Neural cell (in vitro differentiated cells): ENCODE measurements around the gene INF2. TPM values are rescaled to one million over a fixed set of nuclear protein-coding genes. Genes with fewer than 3 reads are reported as not detected.

Experiments used
- H2AFZ ChIP-seq: fragments of 200-600, 300-800 bp; sonication (generic), shearing (Covaris generic); 2 replicates; pipeline ENCODE4 v1.6.0; 2014; ENCODE audit warnings: low read depth, mild to moderate bottlenecking, antibody characterized with exemption, low read length, moderate library complexity
- H3F3A ChIP-seq: fragments of 200-600 bp; shearing (Covaris generic); 2 replicates; pipeline ENCODE4 v1.6.1; 2016; ENCODE audit warnings: mild to moderate bottlenecking, moderate library complexity, mixed read lengths, antibody characterized with exemption, low read length; ENCODE audit not compliant: insufficient read depth, poor library complexity, severe bottlenecking
- H3K27ac ChIP-seq: fragments of 200-600, 300-800 bp; sonication (generic), shearing (Covaris generic); 2 replicates; pipeline ENCODE4 v1.5.1; 2014; ENCODE audit warnings: mild to moderate bottlenecking, low read length, moderate library complexity
- H3K27me3 ChIP-seq: fragments of 300-800, 200-600 bp; sonication (generic), shearing (Covaris generic); 2 replicates; pipeline ENCODE4 v1.6.0; 2014; ENCODE audit warnings: mild to moderate bottlenecking, low read depth, low read length, moderate library complexity; ENCODE audit not compliant: insufficient read depth
- H3K36me3 ChIP-seq: fragments of 300-800, 200-600 bp; sonication (generic), shearing (Covaris generic); 2 replicates; pipeline ENCODE4 v1.5.1; 2014; ENCODE audit warnings: mild to moderate bottlenecking, antibody characterized with exemption, low read length, moderate library complexity; ENCODE audit not compliant: insufficient read depth
- H3K4me2 ChIP-seq: fragments of 300-800, 200-600 bp; sonication (generic), shearing (Covaris generic); 2 replicates; pipeline ENCODE4 v1.6.0; 2014; ENCODE audit warnings: mild to moderate bottlenecking, low read length
- H3K4me3 ChIP-seq: fragments of 300-800, 200-600 bp; sonication (generic), shearing (Covaris generic); 2 replicates; pipeline ENCODE4 v1.5.1; 2014; ENCODE audit warnings: mild to moderate bottlenecking, low read length, moderate library complexity
- H3K79me2 ChIP-seq: fragments of 200-600 bp; shearing (Covaris generic); replicated peaks from 2 replicates; pipeline ENCODE4 v1.6.0; 2014; ENCODE audit warnings: mild to moderate bottlenecking, low read length, moderate library complexity; ENCODE audit not compliant: insufficient read depth
- H3K9ac ChIP-seq: fragments of 300-800, 200-600 bp; sonication (generic), shearing (Covaris generic); 2 replicates; pipeline ENCODE4 v1.6.1; 2016; ENCODE audit warnings: mild to moderate bottlenecking, low read length, mixed read lengths
- H3K9me2 ChIP-seq: fragments of 200-600 bp; shearing (Covaris generic); 2 replicates; pipeline ENCODE4 v1.6.1; 2016; ENCODE audit warnings: mild to moderate bottlenecking, low read length, mixed read lengths; ENCODE audit not compliant: insufficient read depth
- H3K9me3 ChIP-seq: fragments of 200-600, 300-800 bp; sonication (generic), shearing (Covaris generic); 2 replicates; pipeline ENCODE4 v1.6.1; 2016; ENCODE audit warnings: mild to moderate bottlenecking, mixed run types, low read length, moderate library complexity, mixed read lengths
- H4K20me1 ChIP-seq: fragments of 200-600 bp; shearing (Covaris generic); 2 replicates; pipeline ENCODE4 v1.6.1; 2016; ENCODE audit warnings: mild to moderate bottlenecking, mixed run types; ENCODE audit not compliant: insufficient read depth
- EP300 ChIP-seq: fragments of 450-650 bp; conservative IDR thresholded peaks from 2 replicates; pipeline ENCODE4 v1.6.1; 2014; ENCODE audit warnings: antibody characterized with exemption, mild to moderate bottlenecking, moderate library complexity; ENCODE audit not compliant: poor library complexity, severe bottlenecking
- EZH2 ChIP-seq: fragments of 200-600, 300-800 bp; shearing (Covaris generic), sonication (generic); IDR thresholded peaks from 2 replicates; pipeline ENCODE4 v1.6.1; 2014; ENCODE audit warnings: antibody characterized with exemption, low read length, borderline replicate concordance, mild to moderate bottlenecking; ENCODE audit not compliant: insufficient read depth, poor library complexity, severe bottlenecking
- MXI1 ChIP-seq: fragments of 450-650 bp; conservative IDR thresholded peaks from 2 replicates; pipeline ENCODE4 v1.6.1; 2014; ENCODE audit warnings: antibody characterized with exemption, mild to moderate bottlenecking; ENCODE audit not compliant: poor library complexity, severe bottlenecking
- POLR2AphosphoS5 ChIP-seq: IDR thresholded peaks from 2 replicates; pipeline ENCODE4 v1.6.1; 2012
- RAD21 ChIP-seq: fragments of 450-650 bp; conservative IDR thresholded peaks from 2 replicates; pipeline ENCODE4 v1.6.1; 2014; ENCODE audit warnings: antibody characterized with exemption, mild to moderate bottlenecking, moderate library complexity
- REST ChIP-seq: IDR thresholded peaks from 2 replicates; pipeline ENCODE4 v1.6.1; 2012; ENCODE audit warnings: borderline replicate concordance
- SMC3 ChIP-seq: fragments of 450-650 bp; conservative IDR thresholded peaks from 2 replicates; pipeline ENCODE4 v1.6.1; 2014; ENCODE audit warnings: antibody characterized with exemption, mild to moderate bottlenecking, moderate library complexity; ENCODE audit not compliant: poor library complexity
- TAF1 ChIP-seq: IDR thresholded peaks from 2 replicates; pipeline ENCODE4 v1.6.1; 2012; ENCODE audit warnings: low read depth
- polyA plus RNA-seq: library from polyadenylated mRNA; depleted of rRNA; stranded (reverse); fragments of >200 nt; gene quantifications from 2 replicates; pipeline ENCODE4 v1.2.3, GENCODE V29; 2014
- TF ChIP-seq, protein P1 (sequence below): fragments of 450-650 bp; IDR thresholded peaks from 2 replicates; pipeline ENCODE4 v1.5.1; 2014; ENCODE audit warnings: antibody characterized with exemption, mild to moderate bottlenecking, moderate library complexity; ENCODE audit not compliant: poor library complexity, severe bottlenecking

INF2 gene
- polyA plus RNA-seq, 1 donor from 2014 or later: 0.02 TPM

GRCh38 chr14:104694991-104695659 is 5.7 kb downstream of the INF2 start:
- Histone ChIP-seq H3K9me3 (no peaks in the 10 kb centered on the region), H3K4me3 (no peak overlapping the region), H4K20me1 (no peaks in the 10 kb centered on the region), H3K4me2 (no peak overlapping the region), H2AFZ (peak overlapping the region; percentile 8), H3K27me3 (peaks cover 1% of the 10 kb centered on the region), H3K36me3 (no peaks in the 10 kb centered on the region), H3K9ac (peak overlapping the region; percentile 31), H3K27ac (no peak overlapping the region), H3K9me2 (no peaks in the 10 kb centered on the region), H3K79me2 (no peaks in the 10 kb centered on the region), H3F3A (no peaks in the 10 kb centered on the region)
- TF ChIP-seq TAF1 (no peak), MXI1 (no peak), EZH2 (no peak), SMC3 (no peak), EP300 (no peak), POLR2AphosphoS5 (no peak), RAD21 (no peak), REST (no peak)
- TF ChIP-seq, protein P1, sequence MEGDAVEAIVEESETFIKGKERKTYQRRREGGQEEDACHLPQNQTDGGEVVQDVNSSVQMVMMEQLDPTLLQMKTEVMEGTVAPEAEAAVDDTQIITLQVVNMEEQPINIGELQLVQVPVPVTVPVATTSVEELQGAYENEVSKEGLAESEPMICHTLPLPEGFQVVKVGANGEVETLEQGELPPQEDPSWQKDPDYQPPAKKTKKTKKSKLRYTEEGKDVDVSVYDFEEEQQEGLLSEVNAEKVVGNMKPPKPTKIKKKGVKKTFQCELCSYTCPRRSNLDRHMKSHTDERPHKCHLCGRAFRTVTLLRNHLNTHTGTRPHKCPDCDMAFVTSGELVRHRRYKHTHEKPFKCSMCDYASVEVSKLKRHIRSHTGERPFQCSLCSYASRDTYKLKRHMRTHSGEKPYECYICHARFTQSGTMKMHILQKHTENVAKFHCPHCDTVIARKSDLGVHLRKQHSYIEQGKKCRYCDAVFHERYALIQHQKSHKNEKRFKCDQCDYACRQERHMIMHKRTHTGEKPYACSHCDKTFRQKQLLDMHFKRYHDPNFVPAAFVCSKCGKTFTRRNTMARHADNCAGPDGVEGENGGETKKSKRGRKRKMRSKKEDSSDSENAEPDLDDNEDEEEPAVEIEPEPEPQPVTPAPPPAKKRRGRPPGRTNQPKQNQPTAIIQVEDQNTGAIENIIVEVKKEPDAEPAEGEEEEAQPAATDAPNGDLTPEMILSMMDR: no peak

DNA sequence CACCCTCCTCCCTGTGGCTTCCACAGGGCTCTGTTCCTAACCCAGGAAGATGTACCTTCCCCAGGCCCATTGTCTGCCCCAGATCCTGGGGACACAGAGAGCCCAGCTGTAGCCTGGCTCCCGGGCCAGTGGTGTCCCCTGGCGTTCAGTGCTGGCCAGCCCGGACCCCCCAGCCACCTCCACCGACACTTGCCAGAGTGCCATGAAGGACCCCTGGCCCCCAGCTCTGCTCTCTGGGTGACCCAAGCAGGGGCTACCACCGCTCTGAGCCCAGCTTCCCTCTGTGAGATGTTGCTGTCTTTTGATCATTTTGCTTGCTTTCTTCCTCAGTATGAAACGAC is 6.2 kb downstream of the INF2 start:
- Histone ChIP-seq H4K20me1 (no peaks in the 10 kb centered on the region), H3K4me2 (no peak overlapping the region), H3K79me2 (no peaks in the 10 kb centered on the region), H3K27ac (no peak overlapping the region), H3K4me3 (no peak overlapping the region), H3K9me3 (no peaks in the 10 kb centered on the region), H3F3A (no peaks in the 10 kb centered on the region), H3K27me3 (no peaks in the 10 kb centered on the region), H3K9ac (no peak overlapping the region), H3K9me2 (no peaks in the 10 kb centered on the region), H3K36me3 (no peaks in the 10 kb centered on the region), H2AFZ (no peak overlapping the region)
- no peak for TF ChIP-seq TAF1
- TF ChIP-seq SMC3: no peak
- TF ChIP-seq, protein P1: no peak
- no peak for TF ChIP-seq RAD21
- TF ChIP-seq EP300: no peak
- no peak for TF ChIP-seq POLR2AphosphoS5
- no peak for TF ChIP-seq EZH2
- TF ChIP-seq REST: no peak
- TF ChIP-seq MXI1: no peak
